IPS-NIHi7 (cell line): ENCODE data around the gene PLEKHG5.

Experiments used
- DNase-seq: peaks from one replicate; pipeline ENCODE4 v3.0.0; 2012; ENCODE audit warnings: mixed read lengths; ENCODE audit errors: extremely low spot score

Gene PLEKHG5

DNA sequence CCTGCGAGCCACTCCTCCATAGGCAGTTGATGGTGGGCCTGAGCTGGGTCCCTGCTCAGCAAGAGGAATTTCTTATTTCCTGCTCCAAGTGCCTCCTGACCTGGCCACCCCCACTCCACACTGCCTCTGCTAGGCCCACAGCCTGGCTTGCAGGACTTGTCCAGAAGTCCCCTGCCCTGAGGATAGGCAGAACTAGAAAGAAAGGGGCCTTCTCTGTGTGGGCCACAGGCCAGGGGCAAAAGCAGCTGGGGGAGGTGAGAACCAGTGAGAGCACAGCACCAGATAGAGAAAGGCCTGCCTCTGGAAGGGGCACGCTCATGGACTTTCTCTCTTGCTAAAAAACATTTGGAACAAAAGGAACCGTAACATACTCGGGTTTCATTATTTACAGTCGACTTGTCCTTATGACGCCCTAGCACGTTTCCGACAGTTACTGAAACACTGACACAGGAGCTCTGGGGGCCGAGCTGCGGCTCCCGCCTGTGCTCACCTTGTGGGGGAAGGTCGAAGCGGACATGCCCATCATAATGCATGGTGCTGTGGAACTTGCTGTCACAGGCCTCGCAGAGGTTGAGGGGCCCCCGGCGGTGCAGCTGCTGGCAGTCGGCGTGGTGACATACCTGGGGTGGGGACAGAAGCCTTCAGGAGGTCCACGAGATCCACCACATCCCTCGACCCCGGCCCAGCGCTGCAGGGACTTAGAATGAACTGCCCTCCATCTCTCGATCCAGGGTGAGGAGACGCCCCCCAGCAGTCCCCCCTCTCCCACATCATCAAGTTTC, 14.2 kb downstream of the PLEKHG5 start:
- no peak for DNase-seq

DNA sequence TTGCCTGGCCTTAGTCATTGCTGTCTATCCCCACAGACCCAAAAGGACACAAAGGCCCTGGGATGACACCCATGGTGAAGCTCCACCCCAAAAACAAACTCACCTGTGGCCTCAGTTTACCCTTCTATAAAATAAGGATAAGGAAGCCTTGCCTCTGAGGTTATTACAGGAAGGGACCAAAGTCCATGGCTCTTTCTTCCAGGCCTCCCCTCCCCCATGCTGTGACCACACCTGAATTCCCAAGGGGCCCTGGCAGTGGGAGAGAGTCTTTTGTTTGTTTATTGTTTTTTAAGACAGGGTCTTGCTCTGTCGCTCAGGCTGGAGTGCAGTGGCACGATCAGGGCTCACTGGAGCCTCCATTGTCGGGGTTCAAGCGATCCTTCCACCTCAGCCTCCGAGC, 15.0 kb downstream of the PLEKHG5 start:
- DNase-seq = no peak

DNA sequence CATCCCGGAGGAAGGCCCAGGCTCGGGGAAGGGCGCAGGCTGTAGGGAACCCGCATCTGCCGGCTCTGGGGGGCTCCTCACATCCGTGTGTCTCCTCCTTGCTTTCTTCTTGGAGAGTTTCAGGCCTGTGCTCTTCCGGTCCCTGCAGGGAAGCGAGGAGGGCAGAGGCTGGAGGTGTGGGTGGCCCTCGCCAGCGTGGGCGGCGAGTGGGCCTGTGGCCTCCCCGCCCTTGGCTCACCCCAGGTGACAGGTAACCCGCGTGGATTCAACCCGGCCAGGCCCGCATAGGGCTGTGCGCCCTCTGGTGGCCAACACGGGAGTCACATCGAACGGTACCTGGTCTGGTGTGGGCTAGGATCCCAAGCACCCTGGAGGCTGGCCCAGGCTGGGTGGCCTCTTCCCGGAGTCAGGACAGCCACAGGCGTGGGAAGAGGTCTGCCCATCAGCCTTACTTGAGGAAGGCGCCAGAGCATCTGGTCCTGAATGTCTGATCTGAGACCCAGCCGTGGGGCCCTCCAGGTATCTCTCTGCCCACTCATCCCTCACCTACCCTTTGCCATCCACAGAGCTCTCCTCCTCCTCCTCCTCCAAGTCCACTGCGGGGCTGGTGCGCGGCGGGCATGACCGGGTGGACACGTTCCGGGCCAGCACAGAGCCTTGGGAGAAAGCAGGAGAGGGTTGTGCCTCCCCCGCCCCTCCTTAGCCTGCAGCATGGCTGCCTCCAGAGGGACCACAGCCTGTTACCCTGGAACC, 15.9 kb downstream of the PLEKHG5 start:
- DNase-seq = peak; percentile 81

DNA sequence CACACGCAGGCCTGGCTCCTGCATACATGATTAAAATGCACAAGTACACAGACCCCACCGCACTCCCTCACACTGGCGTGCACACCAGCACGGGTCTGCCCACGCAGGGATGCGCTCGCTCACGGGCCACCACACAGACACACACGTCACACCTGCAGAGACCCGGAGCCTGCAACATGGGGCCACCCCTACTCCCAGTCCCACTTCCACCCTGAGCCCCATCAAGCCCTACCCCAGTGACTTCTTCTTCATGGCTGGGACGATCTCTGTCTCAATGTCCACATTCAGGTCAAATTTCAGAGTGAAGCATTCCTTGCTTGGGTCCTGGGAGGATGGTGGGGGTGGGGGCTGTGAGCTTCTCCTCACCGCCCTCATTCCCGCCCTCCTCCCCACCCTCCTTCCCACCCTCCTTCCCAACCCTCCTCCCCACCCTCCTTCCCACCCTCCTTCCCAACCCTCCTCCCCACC, 16.6 kb downstream of the PLEKHG5 start:
- DNase-seq = no peak

DNA sequence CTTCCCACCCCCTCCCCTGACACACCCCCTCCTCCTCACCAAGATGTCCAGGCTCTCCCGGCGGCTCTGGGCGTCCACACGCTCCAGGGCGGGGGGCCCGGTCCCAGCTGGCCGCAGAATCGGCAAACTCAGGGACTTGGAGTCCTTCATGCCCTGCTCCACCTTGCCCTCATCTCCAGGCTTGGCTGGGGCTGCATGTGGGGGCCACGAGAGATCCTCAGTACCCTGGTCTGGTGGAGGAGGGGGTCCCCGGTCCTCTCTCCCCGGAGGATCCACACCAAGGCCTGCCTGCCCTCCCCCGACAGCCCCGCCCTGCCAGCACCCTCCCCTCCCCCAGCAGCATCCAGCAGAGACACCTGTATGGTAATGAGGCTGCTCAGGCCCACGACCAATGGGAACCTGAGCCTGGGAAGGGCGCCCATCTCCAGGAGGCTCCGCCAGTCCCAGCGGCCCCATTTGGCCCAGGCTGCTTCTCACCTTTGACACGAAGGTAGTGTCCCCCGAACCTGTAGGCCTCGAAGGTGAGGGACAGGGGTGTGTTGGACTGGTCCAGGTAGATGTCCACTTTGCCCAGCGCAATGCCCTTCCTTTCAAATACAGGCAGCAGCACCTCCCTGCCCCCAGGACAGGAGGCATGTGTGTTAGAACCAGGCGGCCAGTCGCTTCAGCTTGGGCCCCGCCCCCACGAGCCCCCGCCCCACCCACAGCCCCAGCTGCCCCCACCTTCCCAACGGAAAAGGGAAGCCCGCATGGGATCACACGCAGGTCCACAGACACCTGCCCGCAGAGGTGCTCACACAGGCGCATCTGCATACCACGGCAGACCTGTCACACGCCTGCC, 17.3 kb downstream of the PLEKHG5 start:
- no peak for DNase-seq

DNA sequence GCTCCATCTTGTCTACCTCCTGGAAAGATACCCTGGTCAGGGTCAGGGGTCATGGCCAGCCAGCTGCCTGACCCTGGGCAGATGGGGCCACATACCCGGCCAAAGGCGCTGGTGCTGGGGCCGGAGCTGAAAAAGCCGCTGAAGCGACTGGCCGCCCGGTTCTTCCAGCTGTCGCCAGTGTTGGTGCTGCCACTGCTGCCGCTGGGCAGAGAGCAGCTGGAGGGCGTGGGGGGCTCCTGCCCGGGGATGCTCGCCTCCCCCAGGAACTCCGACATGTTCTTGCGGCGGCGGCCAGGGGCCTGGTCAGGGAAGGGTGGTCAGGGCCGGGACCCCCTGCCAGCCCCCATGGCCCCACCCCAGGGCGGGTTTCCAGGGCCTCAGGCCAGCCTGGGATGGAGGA, 18.3 kb downstream of the PLEKHG5 start:
- no peak for DNase-seq

DNA sequence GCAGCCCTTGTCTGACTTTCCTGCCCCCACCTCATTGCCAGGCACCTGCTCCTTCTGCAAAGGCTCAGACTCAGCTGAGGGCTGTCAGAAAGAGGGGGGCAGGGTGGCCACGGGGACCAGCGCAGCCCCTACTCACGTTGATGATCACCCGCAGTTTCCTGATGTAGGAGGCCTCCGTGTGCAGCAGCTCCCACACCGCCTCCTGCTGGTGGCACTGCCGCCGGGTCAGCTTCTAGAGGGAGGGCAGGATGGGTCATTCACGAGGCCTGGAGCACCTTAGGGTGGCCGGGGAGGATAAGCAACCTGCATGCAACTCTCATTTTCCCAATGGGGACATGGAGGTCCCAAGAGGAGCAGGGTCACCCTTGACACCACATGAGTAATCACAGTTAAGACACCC, 19.1 kb downstream of the PLEKHG5 start:
- no peak for DNase-seq

DNA sequence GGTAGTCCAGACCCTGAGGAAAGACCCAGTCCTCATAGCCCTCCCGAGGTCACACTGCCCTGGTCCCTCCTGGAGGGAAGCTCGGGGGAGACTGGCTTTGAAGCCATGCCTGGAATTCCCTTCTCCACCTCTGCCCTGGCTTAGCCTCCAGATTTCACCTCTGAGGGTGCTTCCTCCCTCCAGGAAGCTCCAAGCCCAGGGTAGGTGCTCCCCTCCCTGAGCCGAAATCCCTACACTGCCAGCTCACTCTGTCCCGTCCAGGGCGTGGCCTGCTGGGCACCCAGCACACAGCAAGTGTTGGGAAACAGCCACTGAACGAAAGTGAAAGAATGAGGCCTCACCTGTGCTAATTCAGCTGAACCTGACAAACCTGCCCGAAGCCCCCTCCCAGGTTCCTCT, 19.5 kb downstream of the PLEKHG5 start:
- no peak for DNase-seq

DNA sequence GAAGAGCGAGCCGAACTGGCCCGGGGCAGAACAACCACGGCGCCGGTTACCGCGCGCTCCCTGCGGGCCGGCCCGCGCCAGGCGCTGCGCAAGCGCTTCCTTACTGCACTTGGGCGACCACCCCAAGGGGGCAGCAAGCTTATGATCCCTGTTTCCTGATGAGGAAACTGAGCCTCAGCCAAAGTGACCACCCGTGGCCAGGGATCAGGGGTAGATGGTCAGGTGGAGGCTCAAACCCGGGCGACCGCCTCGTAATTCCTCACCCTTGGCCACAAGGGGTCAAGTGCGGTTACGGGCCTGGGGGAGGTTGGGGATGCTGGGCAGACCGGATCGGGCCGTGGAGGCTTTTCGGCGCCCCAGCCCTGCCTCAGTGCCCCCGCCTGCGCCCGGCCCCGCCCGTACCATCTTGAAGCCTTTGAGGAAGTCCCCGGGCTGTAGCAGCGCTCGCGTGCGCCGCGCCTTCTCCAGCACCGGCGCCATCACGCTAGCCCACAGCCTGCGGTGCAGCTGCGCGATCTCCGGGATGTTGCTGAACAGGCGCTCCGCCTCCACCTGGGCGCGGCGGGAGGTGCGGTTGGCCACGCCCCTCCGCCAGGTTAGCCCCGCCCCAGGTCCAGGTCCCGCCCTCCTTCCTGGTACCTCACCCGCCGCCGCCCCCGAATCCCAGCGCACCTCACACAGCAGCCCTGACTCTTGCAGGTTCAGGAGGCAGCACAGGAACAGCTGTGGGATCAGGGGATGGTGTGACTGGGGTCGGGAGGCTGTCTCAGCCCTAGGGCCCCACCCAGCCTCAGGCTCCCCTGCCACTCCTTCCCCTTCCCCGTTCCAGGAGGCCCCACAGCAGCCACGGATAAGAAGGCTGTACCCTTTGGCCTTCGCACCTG, 20.1 kb downstream of the PLEKHG5 start:
- DNase-seq = peak; percentile 73

DNA sequence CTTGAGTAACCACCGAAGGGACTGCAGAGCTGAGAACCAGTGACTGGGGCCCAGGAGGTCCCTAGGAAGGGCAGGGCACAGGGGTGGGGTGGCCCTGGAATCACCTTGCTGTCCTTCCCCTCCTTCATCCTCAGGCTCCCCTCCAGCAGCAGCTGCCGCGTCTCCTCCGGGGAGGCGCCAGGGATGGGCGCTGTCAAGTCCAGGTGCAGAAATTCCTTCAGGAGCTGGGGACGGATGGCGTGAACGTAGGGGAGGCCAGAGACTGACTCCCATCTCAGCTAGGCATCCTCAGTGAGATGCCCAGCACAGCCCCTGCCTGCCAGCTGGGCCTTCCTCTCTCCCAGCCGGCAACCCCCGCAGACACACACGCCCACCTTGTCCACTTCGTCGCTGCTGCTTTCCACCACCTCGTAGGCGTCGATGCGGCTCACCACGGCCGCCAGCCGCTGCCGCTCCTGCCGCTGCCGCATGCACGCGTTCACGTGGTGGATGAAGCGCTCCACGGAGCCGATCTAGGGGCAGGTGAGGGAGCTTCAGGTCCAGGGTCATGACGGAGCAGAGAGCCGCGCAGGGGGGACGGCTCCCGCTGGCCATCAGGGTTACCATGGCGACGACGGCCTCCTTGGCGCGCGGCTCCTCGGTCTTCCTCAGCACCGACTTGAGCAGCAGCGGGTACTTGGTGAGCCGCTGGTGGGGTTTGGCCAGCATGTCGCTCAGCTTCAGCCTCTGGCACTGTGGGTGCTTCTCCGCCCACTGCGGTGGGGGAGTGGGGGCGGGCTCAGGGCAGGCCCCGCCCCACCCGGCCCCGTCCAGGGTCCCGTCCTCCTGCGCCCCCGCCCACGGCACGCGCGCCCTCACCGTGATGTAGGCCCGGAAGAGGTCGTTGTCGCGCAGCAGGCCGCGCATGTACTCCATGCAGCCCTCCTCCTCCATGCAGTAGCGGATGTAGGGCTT, 21.1 kb downstream of the PLEKHG5 start:
- peak; percentile 35 for DNase-seq

DNA sequence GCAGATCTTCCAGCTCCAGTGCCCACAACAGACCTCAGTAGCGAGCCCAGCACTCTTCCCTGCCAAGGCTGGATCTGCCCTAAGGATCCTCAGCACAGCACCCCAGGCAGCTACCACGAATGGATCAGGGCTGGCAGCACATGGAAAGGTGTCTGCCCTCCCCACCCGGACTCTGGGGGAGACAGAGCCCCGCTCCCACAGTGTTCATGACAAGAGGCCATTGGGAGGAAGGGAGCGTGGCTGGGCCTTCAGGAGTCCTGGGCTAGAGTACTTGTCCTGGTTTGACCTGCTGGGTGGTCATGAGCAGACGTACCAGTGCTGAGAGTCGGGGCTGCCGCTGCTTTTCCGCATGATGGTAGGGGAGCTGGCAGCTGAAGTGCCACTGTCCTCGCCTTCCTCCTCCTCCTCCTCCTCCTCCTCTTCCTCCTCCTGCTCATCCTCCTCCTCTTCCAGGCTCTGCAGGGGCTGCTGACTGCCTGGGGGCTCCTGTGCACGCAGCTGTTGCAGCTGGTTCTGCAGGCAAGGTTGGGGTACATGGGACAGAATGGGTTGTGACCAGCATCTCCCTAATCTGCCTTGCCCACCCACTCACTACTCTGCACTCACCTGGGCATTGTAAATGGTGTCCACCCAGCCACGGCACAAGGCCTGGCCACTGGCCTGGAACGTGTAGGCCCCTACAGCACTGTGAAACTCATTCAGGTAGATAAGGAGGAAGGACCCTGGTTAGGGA, 22.6 kb downstream of the PLEKHG5 start:
- no peak for DNase-seq

DNA sequence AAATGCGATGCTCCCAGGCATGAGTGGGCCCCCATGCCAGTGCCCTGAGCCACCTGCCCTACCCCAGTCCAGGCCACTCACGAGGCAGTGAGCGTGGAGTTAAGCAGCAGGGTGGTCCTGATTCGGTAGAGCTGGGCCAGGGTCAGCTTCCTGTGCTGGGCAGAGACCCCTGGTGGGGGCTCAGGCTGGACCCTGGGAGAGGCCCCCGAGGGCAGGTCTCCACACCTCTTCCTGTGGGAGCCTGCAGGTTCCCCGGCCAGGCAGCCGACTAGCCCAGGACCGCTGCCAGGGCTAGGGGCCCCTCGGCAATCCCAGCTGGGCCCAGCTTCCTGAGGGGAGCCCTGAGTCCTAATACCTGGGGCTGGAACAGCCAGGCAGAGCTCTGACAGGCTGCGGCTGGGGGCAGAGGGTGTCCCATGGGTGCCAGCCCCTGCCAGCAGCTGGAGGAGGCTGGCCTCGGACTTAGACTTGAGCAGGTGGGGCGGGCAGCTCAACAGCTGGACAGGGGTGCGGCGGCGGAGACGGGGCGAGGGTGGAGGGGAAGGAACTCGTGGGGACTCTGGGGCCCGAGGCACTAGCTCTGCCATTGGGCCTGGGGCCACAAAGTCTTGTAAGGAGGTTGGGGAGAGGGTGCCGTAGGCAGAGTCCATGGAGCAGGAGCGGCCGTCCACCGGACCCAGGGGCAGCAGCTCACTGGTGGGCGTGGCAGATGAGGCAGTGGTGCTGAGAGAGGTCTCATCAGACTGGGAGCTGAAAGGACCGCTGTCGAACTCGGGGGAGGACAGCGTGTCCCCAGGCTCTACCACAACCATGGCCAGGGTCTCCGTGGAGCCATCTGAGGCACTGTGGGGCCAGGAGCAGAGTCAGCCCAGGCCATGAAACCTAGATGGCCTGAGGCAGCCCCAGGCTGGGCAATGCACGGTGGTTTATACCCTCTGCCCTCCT, 23.5 kb downstream of the PLEKHG5 start:
- no peak for DNase-seq

DNA sequence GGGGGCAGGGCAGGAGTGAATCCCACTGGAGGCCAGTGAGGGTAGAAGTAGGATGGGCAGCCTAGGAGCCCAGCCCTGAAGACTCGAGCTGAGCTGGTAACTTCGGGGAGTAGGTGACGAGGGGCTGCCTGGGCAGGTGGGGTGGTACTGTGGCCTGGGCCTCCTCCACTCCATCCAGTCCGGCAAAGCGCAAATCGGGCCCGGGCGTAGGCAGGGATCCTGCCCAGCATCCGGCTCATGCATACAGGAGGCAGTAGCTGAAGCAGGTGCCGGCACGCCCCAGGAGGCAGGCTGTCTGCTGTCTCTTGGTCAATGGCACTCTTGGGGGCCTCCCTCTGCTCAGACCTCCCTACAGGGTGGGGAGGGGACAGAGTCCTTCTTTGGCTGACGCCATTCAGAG, 24.2 kb downstream of the PLEKHG5 start:
- DNase-seq = no peak

DNA sequence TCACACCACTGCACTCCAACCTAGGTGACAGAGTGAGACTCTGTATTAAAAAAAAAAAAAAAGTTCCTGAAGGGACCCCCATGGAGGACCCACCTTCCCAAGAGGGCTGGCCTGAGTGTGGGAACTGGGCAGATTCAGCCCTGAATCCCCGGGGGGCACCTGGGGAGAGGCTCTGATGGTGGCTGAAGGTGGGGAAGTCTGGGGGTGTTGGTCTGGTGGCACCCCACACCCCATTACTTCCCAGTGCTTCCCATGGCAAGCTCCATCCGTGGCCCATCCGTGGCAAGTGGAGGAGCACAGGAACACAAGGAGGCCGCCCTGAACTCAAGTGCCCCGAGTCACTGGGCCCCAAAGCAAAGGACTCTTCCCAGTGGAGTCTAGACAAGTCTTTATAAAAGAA, 24.7 kb downstream of the PLEKHG5 start:
- no peak for DNase-seq

DNA sequence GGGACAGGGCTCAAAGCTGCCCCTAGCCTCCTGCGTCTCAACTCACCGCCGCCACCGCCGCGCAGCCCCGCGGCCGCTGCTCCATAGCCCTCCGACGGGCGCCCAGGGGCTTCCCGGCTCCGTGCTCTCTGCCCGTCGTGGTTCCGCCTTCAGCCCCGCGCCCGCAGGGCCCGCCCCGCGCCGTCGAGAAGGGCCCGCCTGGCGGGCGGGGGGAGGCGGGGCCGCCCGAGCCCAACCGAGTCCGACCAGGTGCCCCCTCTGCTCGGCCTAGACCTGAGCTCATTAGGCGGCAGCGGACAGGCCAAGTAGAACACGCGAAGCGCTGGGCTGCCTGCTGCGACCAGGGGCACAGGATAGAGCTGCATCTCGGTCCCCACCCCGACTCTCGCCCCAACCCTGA, 25.4 kb downstream of the PLEKHG5 start, which contains the start of gene TNFRSF25:
TNFRSF25 (minus strand) TSS at position 151 of the 400 bp plus-strand sequence; CDS start at position 85, 66 bp downstream.
- DNase-seq = peak; percentile 61

DNA sequence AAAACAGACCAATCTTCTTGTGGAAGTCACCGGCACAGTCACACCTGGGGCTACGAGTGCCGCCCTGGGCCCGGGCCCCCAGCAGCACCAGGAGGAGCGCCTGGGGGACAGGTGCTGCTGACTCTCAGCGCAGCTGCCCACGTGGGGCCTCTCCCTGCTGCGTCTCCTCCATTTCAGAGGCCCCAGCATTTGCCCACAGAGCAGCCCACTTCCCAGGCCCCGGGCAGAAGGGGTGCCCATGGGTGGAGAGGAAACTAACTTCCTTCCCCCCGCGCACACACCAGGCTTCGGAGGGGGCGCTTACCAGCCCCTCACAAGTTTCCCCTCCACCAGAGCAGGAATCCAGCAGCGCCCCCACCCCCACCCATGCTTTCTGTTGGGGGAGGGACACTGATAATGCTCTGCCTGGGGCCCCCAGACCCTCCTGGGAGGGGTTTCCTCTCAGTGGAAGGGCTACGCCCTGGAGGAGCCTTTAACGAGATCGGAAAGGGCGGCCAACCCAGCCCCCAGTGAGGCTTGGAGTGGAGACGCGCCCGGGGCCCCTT, 25.9 kb downstream of the PLEKHG5 start:
- no peak for DNase-seq

DNA sequence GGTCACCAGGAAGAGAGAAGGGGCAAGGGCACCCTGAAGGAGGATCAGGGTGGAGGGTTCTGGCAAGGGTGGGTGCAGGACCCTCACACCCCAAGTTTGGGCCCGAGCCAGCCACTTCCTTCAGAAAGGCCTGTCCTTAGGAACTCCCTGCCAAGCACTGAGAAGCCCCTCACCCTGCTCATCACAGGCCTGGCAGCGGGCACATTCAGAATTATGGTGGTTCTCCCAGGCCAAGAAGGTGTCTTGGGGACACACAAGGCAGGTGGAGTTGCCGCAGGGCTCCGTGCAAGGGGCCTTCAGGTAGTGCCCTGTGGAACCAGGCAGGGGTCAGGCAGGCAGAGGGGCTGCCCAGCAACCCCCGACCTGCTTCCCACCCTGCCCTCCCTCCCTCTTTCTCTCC, 26.6 kb downstream of the PLEKHG5 start:
- no peak for DNase-seq

DNA sequence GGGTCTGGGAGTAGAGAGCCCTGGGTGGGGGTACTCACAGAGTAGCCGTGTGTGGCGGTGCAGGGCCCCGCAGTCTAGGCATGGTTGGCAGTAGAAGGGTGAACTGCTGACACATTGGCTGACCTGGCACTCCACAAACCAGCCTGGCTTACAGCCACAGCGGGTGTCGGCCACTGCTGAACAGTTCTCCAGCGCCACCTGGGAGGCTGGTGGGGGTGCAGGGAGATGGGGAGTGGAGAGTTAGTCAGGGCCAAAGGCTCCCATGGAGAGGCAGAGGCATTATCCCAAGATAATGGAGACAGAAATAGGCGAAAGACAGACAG, 27.0 kb downstream of the PLEKHG5 start:
- DNase-seq = no peak
